GM12878 (cell line): Measurements from ENCODE around the gene ZDHHC1. TPM values are rescaled to one million over a fixed set of nuclear protein-coding genes. Genes with fewer than 3 reads are reported as not detected.

Experiments used
- ATAC-seq: fragments of 200-7000 bp; cut with Tn5 transposase; 3 replicates; pipeline ENCODE4 v1.9.1; 2020; ENCODE audit warnings: mild to moderate bottlenecking, moderate library complexity
- BruUV-seq: library from RNA; stranded (reverse); fragments of 400-500 nt; replicated peaks from 2 replicates; lab custom pipeline; 2021; lab: Mats Ljungman, UMichigan
- CTCF ChIA-PET: fragments of 300-600 bp; sonication (Branson Sonifier 250); formaldehyde crosslinking; extraction: SDS; loops from one replicate; lab custom pipeline; 2021; ENCODE audit warnings: inconsistent platforms; lab: Yijun Ruan, JAX
- POLR2A ChIA-PET: fragments of 350-600 bp; formaldehyde crosslinking; extraction: SDS; loops from one replicate; lab custom pipeline; 2021; ENCODE audit warnings: inconsistent platforms; lab: Charles Lee
- RAD21 ChIA-PET: fragments of 300-600 bp; sonication (Branson Sonifier 250); formaldehyde crosslinking; loops from one replicate; lab custom pipeline; 2023; ENCODE audit warnings: antibody characterized with exemption; ENCODE audit not compliant: unreplicated experiment; lab: Charles Lee
- SMC1A ChIA-PET: fragments of 300-600 bp; sonication (Branson Sonifier 250); formaldehyde crosslinking; loops from one replicate; lab custom pipeline; 2023; ENCODE audit not compliant: unreplicated experiment, uncharacterized antibody; lab: Charles Lee
- DNase-seq: peaks from one replicate; pipeline ENCODE4 v3.0.0-alpha.2; 2011; ENCODE audit warnings: low read depth, low spot score
- FAIRE-seq: peaks from 3 replicates; lab custom pipeline; 2011; peaks lifted over from hg19 to GRCh38; lab: Jason Lieb, UNC
- H2AFZ ChIP-seq: 2 replicates; pipeline ENCODE4 v1.6.0; 2011; ENCODE audit warnings: low read depth, low read length, control low read depth; ENCODE audit not compliant: control insufficient read depth
- H3K27ac ChIP-seq: 2 replicates; pipeline ENCODE4 v1.5.1; 2011; ENCODE audit warnings: control low read depth; ENCODE audit not compliant: control insufficient read depth, insufficient read depth
- H3K27me3 ChIP-seq, 2 experiments: replicated peaks in 1 of 2; 2 replicates each; pipeline versions ENCODE4 v1.6.0 to v1.6.1; 2011; ENCODE audit warnings: low read length in 1 of 2; ENCODE audit not compliant: control insufficient read depth in 2 of 2, insufficient read depth in 2 of 2
- H3K36me3 ChIP-seq, 2 experiments: 2 replicates each; pipeline ENCODE4 v1.5.1; 2011; ENCODE audit warnings: low read length in 1 of 2; ENCODE audit not compliant: control insufficient read depth in 2 of 2, insufficient read depth in 2 of 2
- H3K4me1 ChIP-seq: 2 replicates; pipeline ENCODE4 v1.6.1; 2011; ENCODE audit warnings: mild to moderate bottlenecking, low read length, moderate library complexity, mixed read lengths; ENCODE audit not compliant: control insufficient read depth, insufficient read depth
- H3K4me2 ChIP-seq: 2 replicates; pipeline ENCODE4 v1.6.0; 2011; ENCODE audit warnings: control low read depth; ENCODE audit not compliant: control insufficient read depth, insufficient read depth
- H3K4me3 ChIP-seq: fragments of 200-600 bp; sonication (generic); 2 replicates; pipeline ENCODE4 v1.5.1; 2016
- H3K79me2 ChIP-seq: 2 replicates; pipeline ENCODE4 v1.6.0; 2011; ENCODE audit warnings: low read length; ENCODE audit not compliant: control insufficient read depth, insufficient read depth
- H3K9ac ChIP-seq: 2 replicates; pipeline ENCODE4 v1.8.0; 2011; ENCODE audit warnings: low read length, control low read depth, mixed read lengths; ENCODE audit not compliant: control insufficient read depth, insufficient read depth
- H3K9me3 ChIP-seq: replicated peaks from 3 replicates; pipeline ENCODE4 v1.5.1; 2011; ENCODE audit warnings: mild to moderate bottlenecking, low read length; ENCODE audit not compliant: control insufficient read depth, insufficient read depth
- H4K20me1 ChIP-seq: 2 replicates; pipeline ENCODE4 v1.6.0; 2011; ENCODE audit not compliant: control insufficient read depth, insufficient read depth
- CHD2 ChIP-seq: IDR thresholded peaks from 2 replicates; pipeline ENCODE4 v1.6.1; 2011; ENCODE audit warnings: low read depth, low read length, improper control_type of control experiment, borderline replicate concordance
- CTCF ChIP-seq, 3 experiments: IDR thresholded peaks in 2 of 3; conservative IDR thresholded peaks in 1 of 3; 2 replicates each; pipeline ENCODE4 v1.5.1; 2011; ENCODE audit warnings: low read depth in 3 of 3, low read length in 3 of 3, mild to moderate bottlenecking in 3 of 3, control low read depth in 2 of 3, moderate library complexity in 2 of 3, inconsistent platforms in 1 of 3, mixed read lengths in 1 of 3; ENCODE audit not compliant: control insufficient read depth in 2 of 3, insufficient read depth in 1 of 3; ENCODE audit errors: extremely low read depth in 1 of 3
- ESRRA ChIP-seq: IDR thresholded peaks from 2 replicates; pipeline ENCODE4 v1.6.1; 2012; ENCODE audit warnings: mild to moderate bottlenecking, low read length, improper control_type of control experiment
- IKZF2 ChIP-seq, 2 experiments: fragments of 450-650 bp; IDR thresholded peaks; 2 replicates each; pipeline ENCODE4 v1.6.1; 2017; ENCODE audit warnings: mild to moderate bottlenecking in 2 of 2, moderate library complexity in 2 of 2
- TAF1 ChIP-seq: IDR thresholded peaks from 2 replicates; pipeline ENCODE4 v1.6.1; 2011; ENCODE audit warnings: mild to moderate bottlenecking, low read depth, low read length, borderline replicate concordance
- TARDBP ChIP-seq: IDR thresholded peaks from 2 replicates; pipeline ENCODE4 v1.6.1; 2016; ENCODE audit warnings: borderline replicate concordance
- TCF12 ChIP-seq: IDR thresholded peaks from 2 replicates; pipeline ENCODE4 v1.6.1; 2011; ENCODE audit warnings: low read depth, mild to moderate bottlenecking, low read length
- WGBS: methylation state at CpG from one replicate; pipeline ENCODE4 v1.1.6; 2016; ENCODE audit warnings: low lambda C conversion rate; ENCODE audit not compliant: insufficient replicate concordance, insufficient coverage; ENCODE audit errors: missing lambda C conversion rate; 5-methylcytosine and 5-hydroxymethylcytosine counted together
- in situ Hi-C: fragments of 300-500 bp; cut with MboI; formaldehyde crosslinking; loops from 9 replicates; pipeline ENCODE4 v1.14.3; 2018; ENCODE audit warnings: mixed read lengths
- intact Hi-C: fragments of 100-400 bp; cut with micrococcal nuclease; formaldehyde crosslinking; loops from one replicate; pipeline ENCODE4 v1.14.2; 2022; ENCODE audit not compliant: unreplicated experiment
- polyA plus RNA-seq, 11 experiments: library from polyadenylated mRNA; depleted of rRNA in 4 of 11; unstranded in 6 of 11; stranded (reverse) in 5 of 11; fragments of >200 nt; fragmentation: Nextera tagmentation in 4 of 11; fragmentation: Illumina TruSeq in 1 of 11; extraction: Ambion mirVana in 4 of 11; extraction: Trizol in 1 of 11; gene quantifications; 1 replicate in 1 of 11; 2 replicates in 10 of 11; pipeline versions ENCODE4 v1.2.1 to v1.2.3, GENCODE V29; 2011 to 2016; ENCODE audit warnings: inconsistent platforms in 2 of 11, missing spikeins in 2 of 11, low read depth in 1 of 11
- total RNA-seq, 4 experiments: library from RNA; depleted of rRNA in 3 of 4; stranded (reverse); fragments of >200 nt in 3 of 4; fragmentation: Illumina TruSeq in 1 of 4; extraction: Trizol in 1 of 4; gene quantifications; 2 replicates each; pipeline versions ENCODE4 v1.2.1 to v1.2.3, GENCODE V29; 2013 to 2021
- TF ChIP-seq, protein P1 (sequence below): IDR thresholded peaks from 2 replicates; pipeline ENCODE4 v1.6.1; 2012; ENCODE audit warnings: improper control_type of control experiment, low read depth, low read length; ENCODE audit not compliant: insufficient replicate concordance
- TF ChIP-seq, protein P2 (sequence below): fragments of 450-650 bp; IDR thresholded peaks from 2 replicates; pipeline ENCODE4 v1.6.1; 2018; ENCODE audit warnings: borderline replicate concordance, mild to moderate bottlenecking; ENCODE audit not compliant: partially characterized antibody
- TF ChIP-seq, protein P3 (sequence below): fragments of 450-650 bp; formaldehyde crosslinking; IDR thresholded peaks from 2 replicates; pipeline ENCODE4 v1.4.0; 2022; ENCODE audit warnings: mild to moderate bottlenecking, moderate library complexity

ZDHHC1 gene
- total and polyA plus RNA-seq, 10 of the 15 experiments (the other 5 are each of a cell fraction or from before 2014, with no cell fraction given), result 0.07 to 1.2 (median 0.66) TPM; not detected in 2

GRCh38 chr16:67463691-67464090, 47.4 kb upstream of the ZDHHC1 start:
- DNase-seq (no peak), ATAC-seq (no peak), FAIRE-seq (no peak)
- in situ Hi-C loops, result no loop called here
- intact Hi-C loops, result no loop called here
- no peak overlapping the region for H3K4me3 ChIP-seq
- ChIA-PET RAD21 (interaction anchor here (0.8 to 3.6 kb wide), 3 partner anchors 16 to 114 kb away, joined by 3 to 31 read pairs (median 6); no protein-coding TSS in a partner anchor), SMC1A (interaction anchor here (0.6 to 1.4 kb wide), 5 partner anchors 18 to 306 kb away, joined by 3 to 7 read pairs (median 3); no protein-coding TSS in a partner anchor), CTCF (interaction anchor here (0.6 to 8.0 kb wide), 6 partner anchors 16 to 501 kb away, joined by 3 to 81 read pairs (median 4); no protein-coding TSS in a partner anchor), POLR2A (interaction anchor here (0.7 to 1.0 kb wide), 2 partner anchors 15 to 17 kb away, joined by 3 read pairs; no protein-coding TSS in a partner anchor)
- peaks cover 14% of the 10 kb centered on the region for H3K79me2 ChIP-seq
- 92% methylated on average over 4 of the region's 4 CpGs for WGBS
- H3K9ac ChIP-seq, result no peak overlapping the region
- H2AFZ ChIP-seq, result no peak overlapping the region
- no TSS peak for BruUV-seq
- H3K36me3 ChIP-seq, result peaks cover 4 to 7% of the 10 kb centered on the region in 2 experiments; a peak in 3 of 4 replicates
- H3K27me3 ChIP-seq, result no peaks in the 10 kb centered on the region
- no peaks in the 10 kb centered on the region for H3K9me3 ChIP-seq
- H4K20me1 ChIP-seq, result peaks cover 23% of the 10 kb centered on the region
- no peak overlapping the region for H3K27ac ChIP-seq
- no peak overlapping the region for H3K4me2 ChIP-seq
- peaks cover 4% of the 10 kb centered on the region for H3K4me1 ChIP-seq
- TF ChIP-seq CTCF (IDR thresholded peaks at IDR 0.05 in 2 of 3, conservative IDR thresholded peaks at IDR 0.05 in 1 of 3; ENCODE audit: control insufficient read depth in 2 of 3, extremely low read depth in 1 of 3, insufficient read depth in 1 of 3, low read depth in 3 of 3, low read length in 3 of 3), result no peak
- TF ChIP-seq, protein P1, sequence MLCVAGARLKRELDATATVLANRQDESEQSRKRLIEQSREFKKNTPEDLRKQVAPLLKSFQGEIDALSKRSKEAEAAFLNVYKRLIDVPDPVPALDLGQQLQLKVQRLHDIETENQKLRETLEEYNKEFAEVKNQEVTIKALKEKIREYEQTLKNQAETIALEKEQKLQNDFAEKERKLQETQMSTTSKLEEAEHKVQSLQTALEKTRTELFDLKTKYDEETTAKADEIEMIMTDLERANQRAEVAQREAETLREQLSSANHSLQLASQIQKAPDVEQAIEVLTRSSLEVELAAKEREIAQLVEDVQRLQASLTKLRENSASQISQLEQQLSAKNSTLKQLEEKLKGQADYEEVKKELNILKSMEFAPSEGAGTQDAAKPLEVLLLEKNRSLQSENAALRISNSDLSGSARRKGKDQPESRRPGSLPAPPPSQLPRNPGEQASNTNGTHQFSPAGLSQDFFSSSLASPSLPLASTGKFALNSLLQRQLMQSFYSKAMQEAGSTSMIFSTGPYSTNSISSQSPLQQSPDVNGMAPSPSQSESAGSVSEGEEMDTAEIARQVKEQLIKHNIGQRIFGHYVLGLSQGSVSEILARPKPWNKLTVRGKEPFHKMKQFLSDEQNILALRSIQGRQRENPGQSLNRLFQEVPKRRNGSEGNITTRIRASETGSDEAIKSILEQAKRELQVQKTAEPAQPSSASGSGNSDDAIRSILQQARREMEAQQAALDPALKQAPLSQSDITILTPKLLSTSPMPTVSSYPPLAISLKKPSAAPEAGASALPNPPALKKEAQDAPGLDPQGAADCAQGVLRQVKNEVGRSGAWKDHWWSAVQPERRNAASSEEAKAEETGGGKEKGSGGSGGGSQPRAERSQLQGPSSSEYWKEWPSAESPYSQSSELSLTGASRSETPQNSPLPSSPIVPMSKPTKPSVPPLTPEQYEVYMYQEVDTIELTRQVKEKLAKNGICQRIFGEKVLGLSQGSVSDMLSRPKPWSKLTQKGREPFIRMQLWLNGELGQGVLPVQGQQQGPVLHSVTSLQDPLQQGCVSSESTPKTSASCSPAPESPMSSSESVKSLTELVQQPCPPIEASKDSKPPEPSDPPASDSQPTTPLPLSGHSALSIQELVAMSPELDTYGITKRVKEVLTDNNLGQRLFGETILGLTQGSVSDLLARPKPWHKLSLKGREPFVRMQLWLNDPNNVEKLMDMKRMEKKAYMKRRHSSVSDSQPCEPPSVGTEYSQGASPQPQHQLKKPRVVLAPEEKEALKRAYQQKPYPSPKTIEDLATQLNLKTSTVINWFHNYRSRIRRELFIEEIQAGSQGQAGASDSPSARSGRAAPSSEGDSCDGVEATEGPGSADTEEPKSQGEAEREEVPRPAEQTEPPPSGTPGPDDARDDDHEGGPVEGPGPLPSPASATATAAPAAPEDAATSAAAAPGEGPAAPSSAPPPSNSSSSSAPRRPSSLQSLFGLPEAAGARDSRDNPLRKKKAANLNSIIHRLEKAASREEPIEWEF, result no peak
- TF ChIP-seq, protein P2, sequence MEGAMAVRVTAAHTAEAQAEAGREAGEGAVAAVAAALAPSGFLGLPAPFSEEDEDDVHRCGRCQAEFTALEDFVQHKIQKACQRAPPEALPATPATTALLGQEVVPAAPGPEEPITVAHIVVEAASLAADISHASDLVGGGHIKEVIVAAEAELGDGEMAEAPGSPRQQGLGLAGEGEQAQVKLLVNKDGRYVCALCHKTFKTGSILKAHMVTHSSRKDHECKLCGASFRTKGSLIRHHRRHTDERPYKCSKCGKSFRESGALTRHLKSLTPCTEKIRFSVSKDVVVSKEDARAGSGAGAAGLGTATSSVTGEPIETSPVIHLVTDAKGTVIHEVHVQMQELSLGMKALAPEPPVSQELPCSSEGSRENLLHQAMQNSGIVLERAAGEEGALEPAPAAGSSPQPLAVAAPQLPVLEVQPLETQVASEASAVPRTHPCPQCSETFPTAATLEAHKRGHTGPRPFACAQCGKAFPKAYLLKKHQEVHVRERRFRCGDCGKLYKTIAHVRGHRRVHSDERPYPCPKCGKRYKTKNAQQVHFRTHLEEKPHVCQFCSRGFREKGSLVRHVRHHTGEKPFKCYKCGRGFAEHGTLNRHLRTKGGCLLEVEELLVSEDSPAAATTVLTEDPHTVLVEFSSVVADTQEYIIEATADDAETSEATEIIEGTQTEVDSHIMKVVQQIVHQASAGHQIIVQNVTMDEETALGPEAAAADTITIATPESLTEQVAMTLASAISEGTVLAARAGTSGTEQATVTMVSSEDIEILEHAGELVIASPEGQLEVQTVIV, result no peak
- TF ChIP-seq TCF12, result no peak
- TF ChIP-seq CHD2, result no peak
- no peak for TF ChIP-seq ESRRA
- TF ChIP-seq IKZF2 (IDR thresholded peaks at IDR 0.05), result no peak
- no peak for TF ChIP-seq TAF1
- no peak for TF ChIP-seq TARDBP
- TF ChIP-seq, protein P3, sequence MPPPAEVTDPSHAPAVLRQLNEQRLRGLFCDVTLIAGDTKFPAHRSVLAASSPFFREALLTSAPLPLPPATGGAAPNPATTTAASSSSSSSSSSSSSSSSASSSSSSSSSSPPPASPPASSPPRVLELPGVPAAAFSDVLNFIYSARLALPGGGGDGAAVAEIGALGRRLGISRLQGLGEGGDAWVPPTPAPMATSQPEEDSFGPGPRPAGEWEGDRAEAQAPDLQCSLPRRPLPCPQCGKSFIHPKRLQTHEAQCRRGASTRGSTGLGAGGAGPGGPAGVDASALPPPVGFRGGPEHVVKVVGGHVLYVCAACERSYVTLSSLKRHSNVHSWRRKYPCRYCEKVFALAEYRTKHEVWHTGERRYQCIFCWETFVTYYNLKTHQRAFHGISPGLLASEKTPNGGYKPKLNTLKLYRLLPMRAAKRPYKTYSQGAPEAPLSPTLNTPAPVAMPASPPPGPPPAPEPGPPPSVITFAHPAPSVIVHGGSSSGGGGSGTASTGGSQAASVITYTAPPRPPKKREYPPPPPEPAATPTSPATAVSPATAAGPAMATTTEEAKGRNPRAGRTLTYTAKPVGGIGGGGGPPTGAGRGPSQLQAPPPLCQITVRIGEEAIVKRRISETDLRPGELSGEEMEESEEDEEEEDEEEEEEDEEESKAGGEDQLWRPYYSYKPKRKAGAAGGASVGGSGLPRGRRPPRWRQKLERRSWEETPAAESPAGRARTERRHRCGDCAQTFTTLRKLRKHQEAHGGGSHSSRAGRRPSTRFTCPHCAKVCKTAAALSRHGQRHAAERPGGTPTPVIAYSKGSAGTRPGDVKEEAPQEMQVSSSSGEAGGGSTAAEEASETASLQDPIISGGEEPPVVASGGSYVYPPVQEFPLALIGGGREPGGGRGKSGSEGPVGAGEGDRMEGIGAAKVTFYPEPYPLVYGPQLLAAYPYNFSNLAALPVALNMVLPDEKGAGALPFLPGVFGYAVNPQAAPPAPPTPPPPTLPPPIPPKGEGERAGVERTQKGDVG (CRISPR knock-in tag), result no peak
